Cardiac septum (tissue), 1 donor: ENCODE measurements around the gene ASS1. TPM values are rescaled to one million over a fixed set of nuclear protein-coding genes. Genes with fewer than 3 reads are reported as not detected.

ENCODE experiments used
- DNase-seq: peaks from one replicate; pipeline ENCODE4 v3.0.0-alpha.2; 2020; ENCODE audit warnings: low spot score
- intact Hi-C: fragments of 100-400 bp; cut with DNase I; formaldehyde crosslinking; loops from one replicate; pipeline ENCODE4 v1.14.0; 2022
- total RNA-seq: library from RNA; stranded (reverse); fragmentation: NEBNext Ultra II Directional; extraction: Animal tissue kit (Norgen Biotek cat#: 25700); gene quantifications from one replicate; pipeline ENCODE4 v1.2.1, GENCODE V29; 2021
- donor health status: DM: no; HTN: no; CAD: no.

ASS1 gene
- total RNA-seq, 1 donor from 2014 or later: 53.7 TPM

DNA sequence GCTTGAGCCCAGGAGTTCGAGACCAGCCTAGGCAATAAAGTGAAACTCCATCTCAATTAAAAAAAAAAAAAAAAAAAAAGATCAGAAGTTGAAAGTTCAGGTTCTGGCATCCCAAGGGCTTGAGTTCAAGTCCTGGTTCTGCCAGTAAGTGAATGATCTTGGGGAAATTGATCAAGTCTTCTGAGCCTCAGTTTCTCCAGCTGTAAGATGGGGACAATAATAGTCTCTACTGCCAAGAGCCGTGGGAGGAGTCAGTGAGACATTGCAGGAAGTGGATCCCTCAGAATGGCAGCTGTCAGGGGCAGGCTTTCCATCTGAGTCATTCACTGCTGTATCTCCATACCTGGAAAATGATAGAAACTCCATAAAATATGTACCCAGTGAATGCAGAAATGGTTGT lies 96.8 kb downstream of the ASS1 start:
- intact Hi-C loops: no loop called here
- no peak for DNase-seq

DNA sequence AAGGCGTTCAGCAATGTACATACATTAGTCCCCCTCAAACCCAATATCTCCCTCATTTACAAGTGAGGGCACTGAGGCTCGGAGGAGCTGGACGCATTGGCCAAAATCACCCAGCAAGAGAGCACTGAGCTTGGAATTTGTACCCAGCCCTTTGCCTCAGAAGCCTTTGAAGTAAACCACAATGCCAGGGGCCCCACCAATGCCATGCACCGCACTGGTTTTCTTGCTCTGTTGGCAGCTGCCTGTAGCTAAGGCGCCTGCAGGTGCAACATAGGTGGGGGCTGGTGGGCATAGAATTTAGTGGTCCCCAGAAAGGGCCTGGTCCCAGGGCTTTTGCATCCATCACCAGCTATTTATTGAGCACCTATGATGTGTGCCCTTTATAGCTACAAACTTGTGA lies 97.3 kb downstream of the ASS1 start:
- intact Hi-C loops: no loop called here
- no peak for DNase-seq

DNA sequence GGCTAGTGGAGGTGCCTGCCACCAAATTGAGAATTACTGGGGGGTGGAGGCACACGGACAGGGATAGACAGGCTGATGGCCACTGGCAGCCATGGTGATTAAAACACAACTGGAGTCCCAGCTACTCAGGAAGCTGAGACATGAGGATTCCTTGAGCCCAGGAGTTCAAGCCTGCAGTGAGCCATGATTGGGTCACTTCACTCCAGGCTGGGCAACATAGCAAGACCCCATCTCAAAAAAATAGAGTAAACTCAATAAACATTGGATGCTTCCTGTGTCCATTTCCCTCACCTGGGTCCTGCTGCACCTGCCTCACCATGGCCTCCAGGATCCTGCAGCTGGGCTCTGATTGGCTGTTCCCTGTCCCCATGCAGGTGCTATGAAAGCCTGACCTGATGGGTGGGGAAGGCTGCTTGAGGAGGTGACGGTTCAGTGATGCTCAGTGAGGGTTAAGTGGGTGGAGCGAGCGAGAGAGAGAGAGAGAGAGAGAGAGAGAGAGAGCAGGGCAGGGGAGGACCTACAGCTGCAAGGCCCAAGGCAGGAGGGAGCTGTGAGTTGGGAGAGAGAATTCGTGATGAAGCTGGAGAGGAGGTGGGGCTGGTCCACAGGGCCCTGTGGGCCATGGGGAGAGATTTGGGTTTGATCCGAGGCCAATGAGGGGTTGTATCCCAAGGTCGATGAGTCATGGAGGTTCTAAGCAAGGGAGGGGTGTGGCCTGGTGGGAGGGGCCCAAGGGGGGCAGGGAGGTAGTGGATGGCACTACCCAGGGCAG lies 97.9 kb downstream of the ASS1 start:
- intact Hi-C loops: no loop called here
- DNase-seq: no peak

DNA sequence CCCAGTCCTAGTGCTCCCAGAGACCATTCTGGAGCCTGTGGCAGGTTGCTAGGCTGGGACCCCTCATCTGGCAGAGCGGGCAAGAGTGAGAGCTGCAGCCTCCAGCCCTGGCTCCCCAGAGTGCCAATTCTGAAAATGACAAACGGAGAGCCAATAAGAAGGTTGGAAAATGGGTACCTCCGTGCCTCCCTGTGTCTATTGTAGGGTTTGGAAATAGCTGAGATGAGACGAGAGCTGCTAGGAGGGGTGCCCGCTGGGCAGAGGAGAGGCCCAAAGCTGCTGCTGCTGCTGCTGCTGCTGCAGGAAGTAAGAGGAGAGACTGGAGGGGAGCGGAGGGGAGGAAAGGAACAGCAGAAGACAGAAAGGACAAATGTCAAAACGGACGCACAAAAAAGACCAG lies 98.6 kb downstream of the ASS1 start:
- intact Hi-C loops: no loop called here

DNA sequence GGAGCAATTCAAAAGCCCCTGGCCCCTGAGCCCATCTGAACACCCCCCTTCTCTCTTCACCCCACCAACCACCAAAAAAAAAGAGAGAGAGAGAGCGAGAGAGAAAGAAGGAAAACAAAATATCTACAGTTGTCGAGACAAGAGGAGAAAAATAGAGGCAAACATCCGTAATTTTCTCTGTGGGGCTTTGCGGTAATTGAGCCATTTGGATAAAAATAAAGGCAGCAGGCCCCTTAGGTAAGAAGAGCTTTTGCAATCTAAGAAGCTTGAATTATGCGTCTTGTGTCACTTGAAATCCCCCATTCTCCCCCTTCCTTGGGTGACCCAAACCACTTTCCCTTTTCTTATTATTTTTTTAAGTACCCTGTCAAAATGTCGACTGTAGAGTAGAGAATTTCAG lies 99.1 kb downstream of the ASS1 start:
- intact Hi-C loops: no loop called here
- no peak for DNase-seq

More for the DNA sequence above, 98.6 kb downstream of the ASS1 start:
- DNase-seq: no peak

DNA sequence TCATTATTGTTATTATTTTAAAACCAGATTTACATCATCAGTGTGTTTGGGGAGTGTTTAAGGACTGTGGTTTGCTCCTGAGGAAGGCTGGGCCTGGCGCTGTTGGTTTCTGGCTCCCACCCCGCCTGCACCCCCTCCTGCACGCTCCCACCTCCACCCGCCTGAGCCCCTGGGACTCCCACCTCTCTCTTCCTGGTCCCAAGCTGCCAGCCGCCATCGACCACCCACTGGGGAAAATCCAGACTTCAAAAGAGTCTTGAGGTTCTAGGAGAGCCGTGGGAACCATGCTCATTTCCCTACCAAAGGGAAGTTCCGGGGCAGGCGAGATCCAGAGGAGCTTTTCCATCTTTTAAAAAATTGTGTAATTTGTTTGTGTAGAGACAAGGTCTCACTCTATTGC lies 99.6 kb downstream of the ASS1 start:
- intact Hi-C loops: no loop called here
- DNase-seq: no peak

DNA sequence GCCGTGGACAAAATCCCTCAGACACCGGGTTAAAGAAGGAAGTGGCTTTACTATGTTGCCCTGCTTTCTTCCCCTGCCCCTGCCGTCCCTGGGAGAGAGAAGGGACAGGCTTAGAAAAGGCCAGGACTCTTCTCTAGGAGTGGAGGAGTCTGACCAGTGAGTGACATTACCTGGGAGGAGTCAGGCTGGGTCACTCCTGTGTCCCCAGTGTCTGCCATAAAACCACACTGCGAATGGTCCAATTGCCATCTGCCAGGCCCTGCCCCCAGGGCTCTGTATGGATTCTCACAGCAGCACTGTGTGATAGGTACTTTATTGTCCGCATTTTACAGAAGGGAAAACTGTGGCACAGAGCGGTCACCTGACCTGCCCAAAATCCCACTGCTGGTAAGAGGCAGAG lies 103.3 kb downstream of the ASS1 start:
- intact Hi-C loops: no loop called here
- DNase-seq: no peak

DNA sequence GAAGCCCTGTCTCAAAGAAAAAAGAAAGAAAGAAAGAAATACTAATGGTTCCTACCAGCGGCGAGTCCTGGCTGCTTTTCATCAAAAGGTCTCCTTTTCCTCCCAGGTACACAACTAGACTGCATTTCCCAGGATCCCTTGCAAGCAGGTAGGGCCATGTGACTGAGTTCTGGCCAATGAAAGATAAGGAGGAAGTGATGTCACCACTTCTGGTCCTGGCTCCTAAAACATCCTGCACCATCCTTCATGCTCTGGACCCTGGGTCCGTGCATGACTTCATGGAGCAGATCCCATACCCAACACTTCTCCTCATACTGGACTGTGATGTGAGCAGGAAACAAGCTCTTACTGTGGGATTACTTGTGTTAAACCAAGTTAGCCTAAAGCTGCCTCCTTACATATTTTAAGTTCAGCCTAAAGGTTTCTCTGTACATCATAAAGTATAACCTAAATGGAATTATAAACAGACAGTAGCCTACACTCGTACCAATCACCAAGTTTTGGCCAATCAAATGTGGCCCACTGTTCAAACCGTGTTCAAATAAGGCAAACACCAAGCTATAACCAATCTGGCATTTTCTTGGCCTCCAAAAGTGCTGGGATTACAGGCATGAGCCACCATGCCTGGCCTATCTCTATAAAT lies 104.5 kb downstream of the ASS1 start:
- intact Hi-C loops: no loop called here
- no peak for DNase-seq

Other genes with a start within 250 kb of the ASS1 start
- 5.3 TPM for gene HMCN2, start 179.2 kb upstream of the ASS1 start, total RNA-seq
- gene FUBP3, start 134.6 kb downstream of the ASS1 start, total RNA-seq: 36.8 TPM
- gene PRDM12, start 219.6 kb downstream of the ASS1 start, total RNA-seq: not detected
- 12.7 TPM for gene EXOSC2, start 248.8 kb downstream of the ASS1 start, total RNA-seq